Nephron progenitor cell (in vitro differentiated cells): ENCODE results near the gene SIL1.

Experiments
- DNase-seq: peaks from one replicate; pipeline ENCODE4 v3.0.0; 2021
- H3K27ac Mint-ChIP-seq: 2 replicates; pipeline ENCODE4 v1.8.0; 2021; ENCODE audit warnings: mild to moderate bottlenecking, moderate library complexity, mixed read lengths
- H3K27me3 Mint-ChIP-seq: 2 replicates; pipeline ENCODE4 v1.8.0; 2021; ENCODE audit warnings: mild to moderate bottlenecking, low read depth, mixed read lengths; ENCODE audit not compliant: poor library complexity
- H3K36me3 Mint-ChIP-seq: 2 replicates; pipeline ENCODE4 v1.8.0; 2021; ENCODE audit warnings: low read depth, mixed read lengths
- H3K4me1 Mint-ChIP-seq: 2 replicates; pipeline ENCODE4 v1.8.0; 2021; ENCODE audit warnings: mixed read lengths
- H3K4me3 Mint-ChIP-seq: 2 replicates; pipeline ENCODE4 v1.8.0; 2021; ENCODE audit warnings: mild to moderate bottlenecking, moderate library complexity, mixed read lengths
- H3K9me3 Mint-ChIP-seq: 2 replicates; pipeline ENCODE4 v1.8.0; 2021; ENCODE audit warnings: mild to moderate bottlenecking, moderate library complexity, mixed read lengths
- CTCF ChIP-seq: fragments of 200-600 bp; sonication (generic); IDR thresholded peaks from 2 replicates; pipeline ENCODE4 v1.5.0; 2021; ENCODE audit warnings: antibody characterized with exemption

SIL1 gene

DNA sequence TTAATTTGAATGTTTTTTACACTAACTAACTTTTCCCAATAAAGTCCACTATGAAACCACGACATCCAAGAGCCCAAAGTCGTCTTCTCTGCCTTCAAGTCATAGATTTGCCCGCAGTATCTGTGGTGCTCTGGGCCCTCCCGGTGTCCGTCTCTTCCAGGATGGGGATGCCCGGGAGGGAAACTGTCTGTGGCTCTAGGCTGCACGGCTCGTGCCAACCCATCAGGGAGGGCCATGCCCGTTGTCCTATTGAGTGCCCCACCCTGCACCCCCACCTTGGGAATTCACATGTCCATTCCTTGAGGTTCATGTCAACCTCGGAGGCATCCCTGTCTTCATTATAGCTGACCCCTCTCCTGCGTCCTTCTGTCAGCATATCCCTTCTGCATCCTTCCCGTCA, 263.2 kb downstream of the SIL1 start:
- DNase-seq, result no peak
- no peaks in the 10 kb centered on the region for H3K9me3 Mint-ChIP-seq
- H3K4me3 Mint-ChIP-seq, result no peak overlapping the region
- peaks cover 2% of the 10 kb centered on the region for H3K27me3 Mint-ChIP-seq
- H3K27ac Mint-ChIP-seq, result peak overlapping the region; percentile 52
- H3K4me1 Mint-ChIP-seq, result peaks cover 50% of the 10 kb centered on the region
- no peak for TF ChIP-seq CTCF
- H3K36me3 Mint-ChIP-seq, result peaks cover 83% of the 10 kb centered on the region

GRCh38 chr5:138933522-138934290, 264.5 kb downstream of the SIL1 start:
- no peak overlapping the region for H3K4me3 Mint-ChIP-seq
- no peak for DNase-seq
- H3K27me3 Mint-ChIP-seq, result peaks cover 2% of the 10 kb centered on the region
- H3K9me3 Mint-ChIP-seq, result no peaks in the 10 kb centered on the region
- peaks cover 81% of the 10 kb centered on the region for H3K36me3 Mint-ChIP-seq
- H3K27ac Mint-ChIP-seq, result peak overlapping the region; percentile 93
- TF ChIP-seq CTCF, result no peak
- peaks cover 50% of the 10 kb centered on the region for H3K4me1 Mint-ChIP-seq

DNA sequence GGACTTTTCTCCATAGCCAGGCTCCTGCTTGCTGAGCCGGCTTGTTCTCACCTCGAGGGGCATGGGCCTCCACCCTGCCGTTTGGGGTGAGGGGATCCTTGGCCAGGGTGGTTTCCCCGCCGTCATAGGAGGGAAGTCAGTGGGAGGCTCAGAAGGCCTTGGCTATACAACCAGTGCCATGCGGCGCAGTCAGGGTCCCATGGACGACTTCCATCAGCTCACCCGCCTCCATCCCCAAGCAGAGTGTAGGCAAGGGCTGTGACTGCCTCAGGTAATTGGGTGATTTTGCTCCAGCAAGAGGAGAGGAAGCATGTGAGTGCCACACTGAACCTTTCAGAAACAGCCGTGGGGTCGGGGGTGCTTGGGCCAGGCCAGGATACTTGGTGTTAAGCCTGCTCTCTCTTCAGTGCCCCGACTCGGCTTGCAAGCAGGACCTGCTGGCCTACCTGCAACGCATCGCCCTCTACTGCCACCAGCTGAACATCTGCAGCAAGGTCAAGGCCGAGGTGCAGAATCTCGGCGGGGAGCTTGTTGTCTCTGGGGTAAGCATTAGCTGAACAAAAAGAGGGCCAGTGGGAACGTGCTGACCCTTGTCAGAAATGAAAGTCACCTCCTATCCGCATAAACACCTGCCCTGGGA, 265.9 kb downstream of the SIL1 start:
- H3K27ac Mint-ChIP-seq, result peak overlapping the region; percentile 8
- no peak for DNase-seq
- peaks cover 87% of the 10 kb centered on the region for H3K36me3 Mint-ChIP-seq
- peaks cover 40% of the 10 kb centered on the region for H3K4me1 Mint-ChIP-seq
- no peak for TF ChIP-seq CTCF
- no peak overlapping the region for H3K4me3 Mint-ChIP-seq
- H3K9me3 Mint-ChIP-seq, result no peaks in the 10 kb centered on the region
- H3K27me3 Mint-ChIP-seq, result peaks cover 2% of the 10 kb centered on the region

- no peak overlapping the region for H3K4me3 Mint-ChIP-seq
- TF ChIP-seq CTCF, result no peak
- peak overlapping the region; percentile 32 for H3K27ac Mint-ChIP-seq
- no peaks in the 10 kb centered on the region for H3K9me3 Mint-ChIP-seq
- H3K4me1 Mint-ChIP-seq, result peaks cover 24% of the 10 kb centered on the region
- peaks cover 90% of the 10 kb centered on the region for H3K36me3 Mint-ChIP-seq
- no peak for DNase-seq
- H3K27me3 Mint-ChIP-seq, result no peaks in the 10 kb centered on the region
Observed at GRCh38 chr5:138930371-138931097, 267.6 kb downstream of the SIL1 start.

GRCh38 chr5:138929571-138929955, 268.6 kb downstream of the SIL1 start:
- H3K4me1 Mint-ChIP-seq, result peaks cover 17% of the 10 kb centered on the region
- H3K9me3 Mint-ChIP-seq, result no peaks in the 10 kb centered on the region
- H3K36me3 Mint-ChIP-seq, result peaks cover 87% of the 10 kb centered on the region
- DNase-seq, result no peak
- H3K4me3 Mint-ChIP-seq, result no peak overlapping the region
- TF ChIP-seq CTCF, result no peak
- no peaks in the 10 kb centered on the region for H3K27me3 Mint-ChIP-seq
- no peak overlapping the region for H3K27ac Mint-ChIP-seq
